Activated naive CD8-positive, alpha-beta T cell treated with anti-CD3 and anti-CD28 coated beads, Interleukin-2, amount 50 U/mL, for 24 hours (primary cell): ENCODE measurements around the gene SLC16A8.

Experiments
- ATAC-seq: fragments of 150-1000 bp; cut with Tn5 transposase; one replicate; pipeline ENCODE4 v1.10.0; 2021
- DNase-seq: peaks from one replicate; pipeline ENCODE4 v3.0.0; 2021
- H3K27ac Mint-ChIP-seq: one replicate; pipeline ENCODE4 v1.8.0; 2021; ENCODE audit warnings: mild to moderate bottlenecking, mixed read lengths
- H3K27me3 Mint-ChIP-seq: one replicate; pipeline ENCODE4 v1.8.0; 2021; ENCODE audit warnings: mixed read lengths
- H3K36me3 Mint-ChIP-seq: one replicate; pipeline ENCODE4 v1.8.0; 2021; ENCODE audit warnings: low read depth, mixed read lengths
- H3K4me1 Mint-ChIP-seq: one replicate; pipeline ENCODE4 v1.8.0; 2021; ENCODE audit warnings: mixed read lengths
- H3K4me3 Mint-ChIP-seq: one replicate; pipeline ENCODE4 v1.8.0; 2021; ENCODE audit warnings: mild to moderate bottlenecking, moderate library complexity, mixed read lengths
- H3K9me3 Mint-ChIP-seq: one replicate; pipeline ENCODE4 v1.8.0; 2021; ENCODE audit warnings: mixed read lengths

SLC16A8 gene

DNA sequence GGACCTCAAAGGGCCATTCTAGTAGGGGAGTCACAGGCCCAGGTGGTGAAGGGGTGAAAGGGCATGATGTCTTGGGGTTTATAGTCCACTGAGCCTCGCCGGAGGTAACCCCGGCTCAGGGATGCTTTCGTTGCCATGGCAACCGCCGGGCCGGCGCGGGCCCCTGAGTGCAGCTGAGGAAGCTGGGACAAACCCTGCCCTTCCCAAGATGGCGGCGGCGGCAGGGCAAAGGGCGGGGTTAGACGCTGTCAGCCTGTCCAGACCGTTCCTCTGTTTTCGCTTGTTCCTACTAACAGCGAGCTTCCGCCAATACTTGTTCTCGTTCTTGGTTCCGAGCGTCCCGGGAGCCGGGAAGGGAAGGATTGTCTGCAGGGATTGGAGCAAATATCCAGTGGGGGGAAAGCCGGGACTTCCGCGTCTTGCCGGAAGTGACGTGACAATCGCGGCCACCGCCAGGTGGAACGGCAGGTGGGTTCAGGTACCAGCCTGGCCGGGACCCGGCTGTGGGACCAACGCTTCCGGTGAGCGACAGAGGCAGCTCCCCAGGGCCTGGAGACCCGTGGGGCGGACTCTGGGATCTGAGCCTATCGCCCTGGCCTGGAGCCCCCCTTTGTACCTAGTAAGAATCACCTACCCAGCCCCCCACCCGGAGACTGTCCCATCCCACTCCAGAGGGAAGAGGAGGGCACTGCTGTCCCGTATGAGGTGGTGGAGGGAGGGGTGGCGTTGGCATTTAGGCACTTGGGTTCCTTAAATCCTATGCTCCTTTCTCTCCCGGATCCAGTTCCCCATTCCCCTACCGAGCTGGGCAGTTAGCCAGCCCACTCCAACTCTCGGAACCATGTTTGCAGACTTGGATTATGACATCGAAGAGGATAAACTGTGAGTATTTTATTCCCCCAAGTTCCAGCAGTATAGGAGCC lies 26.8 kb downstream of the SLC16A8 start, which contains the start of gene PICK1:
TSS of gene PICK1 (plus strand) at position 436 of the 923 bp plus-strand sequence. CDS start at position 842, 406 bp downstream.
- peak within 1 kb of the TSS; percentile 97 for H3K27ac Mint-ChIP-seq
- peak within 1 kb of the TSS; percentile 93 for H3K4me3 Mint-ChIP-seq
- ATAC-seq (peak; percentile 82), DNase-seq (peak; percentile 84)
- H3K9me3 Mint-ChIP-seq, result no peaks in the 10 kb centered on the region
- peaks cover 7% of the 10 kb centered on the region for H3K36me3 Mint-ChIP-seq
- peaks cover 12% of the 10 kb centered on the region for H3K4me1 Mint-ChIP-seq
- H3K27me3 Mint-ChIP-seq, result no peaks in the 10 kb centered on the region

DNA sequence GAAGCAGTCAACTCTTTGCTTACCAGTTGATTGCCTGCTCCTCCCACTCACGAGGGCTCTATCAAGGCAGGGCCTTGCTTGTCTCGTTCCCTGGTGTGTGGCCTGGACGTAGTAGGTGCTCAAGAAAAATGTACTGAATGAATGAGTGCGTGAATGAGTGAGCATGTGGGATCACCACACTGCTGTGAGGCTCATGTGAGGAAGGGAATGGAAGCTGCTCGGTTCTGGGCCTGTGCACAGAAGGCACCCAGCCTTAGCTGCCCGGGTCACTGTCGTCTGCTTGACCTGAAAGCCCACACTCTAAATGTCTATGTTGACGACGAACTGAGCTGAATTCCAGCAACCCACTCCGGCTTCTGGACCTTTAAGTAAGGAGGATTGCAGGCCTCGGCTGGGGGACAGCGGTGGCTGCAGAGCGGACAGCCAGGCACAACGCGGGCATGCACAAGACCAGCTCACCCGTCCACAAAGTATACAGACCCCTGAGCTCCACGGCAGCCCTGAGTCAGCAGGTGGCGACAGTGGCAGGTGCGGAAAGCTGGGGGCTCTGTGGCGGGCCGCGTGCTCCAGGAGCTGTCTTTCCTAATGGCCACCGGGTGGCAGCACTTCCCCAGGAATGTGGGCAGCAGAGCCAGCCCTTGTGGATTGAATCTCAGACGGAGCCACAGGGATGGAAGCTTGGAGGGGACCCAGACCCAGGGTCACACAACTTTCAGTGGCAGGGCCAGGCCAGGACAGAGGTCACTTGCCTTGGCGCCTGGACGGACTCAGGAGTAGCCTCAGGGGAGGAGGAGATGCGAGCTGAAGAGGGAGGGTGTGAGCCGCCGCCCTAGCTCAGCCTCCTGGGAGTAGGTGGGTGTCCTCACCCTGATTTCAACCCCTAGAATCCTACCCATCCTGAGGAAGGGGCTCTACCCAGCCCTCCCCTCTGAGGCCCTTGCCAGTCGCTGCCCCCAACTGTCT lies 31.8 kb downstream of the SLC16A8 start:
- peaks cover 5% of the 10 kb centered on the region for H3K4me1 Mint-ChIP-seq
- ATAC-seq (peak; percentile 80), DNase-seq (peak; percentile 82)
- H3K9me3 Mint-ChIP-seq, result no peaks in the 10 kb centered on the region
- no peak overlapping the region for H3K4me3 Mint-ChIP-seq
- no peaks in the 10 kb centered on the region for H3K27me3 Mint-ChIP-seq
- H3K27ac Mint-ChIP-seq, result no peak overlapping the region
- H3K36me3 Mint-ChIP-seq, result no peaks in the 10 kb centered on the region

DNA sequence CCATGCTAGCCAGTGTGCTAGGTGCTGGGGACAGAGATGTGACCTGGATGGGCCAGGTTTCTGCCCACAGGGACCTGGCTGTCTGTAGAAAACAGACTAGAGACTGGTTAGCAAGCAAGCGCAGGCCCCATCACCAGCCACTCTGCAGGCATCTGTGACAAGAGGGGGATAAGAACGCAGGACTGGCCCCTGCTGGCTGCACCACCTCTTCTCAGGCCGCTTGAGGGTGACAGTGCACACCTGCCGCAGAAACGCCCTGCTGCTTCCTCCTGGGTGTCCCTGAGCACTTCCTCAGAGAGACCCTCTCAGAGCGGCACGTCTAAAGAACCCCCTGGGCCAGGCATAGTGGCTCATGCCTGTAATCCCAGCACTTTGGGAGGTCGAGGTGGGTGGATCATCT lies 32.7 kb downstream of the SLC16A8 start:
- H3K36me3 Mint-ChIP-seq, result no peaks in the 10 kb centered on the region
- H3K27ac Mint-ChIP-seq, result no peak overlapping the region
- no peaks in the 10 kb centered on the region for H3K9me3 Mint-ChIP-seq
- H3K27me3 Mint-ChIP-seq, result no peaks in the 10 kb centered on the region
- no peak for ATAC-seq
- no peak overlapping the region for H3K4me3 Mint-ChIP-seq
- DNase-seq, result no peak
- no peaks in the 10 kb centered on the region for H3K4me1 Mint-ChIP-seq

DNA sequence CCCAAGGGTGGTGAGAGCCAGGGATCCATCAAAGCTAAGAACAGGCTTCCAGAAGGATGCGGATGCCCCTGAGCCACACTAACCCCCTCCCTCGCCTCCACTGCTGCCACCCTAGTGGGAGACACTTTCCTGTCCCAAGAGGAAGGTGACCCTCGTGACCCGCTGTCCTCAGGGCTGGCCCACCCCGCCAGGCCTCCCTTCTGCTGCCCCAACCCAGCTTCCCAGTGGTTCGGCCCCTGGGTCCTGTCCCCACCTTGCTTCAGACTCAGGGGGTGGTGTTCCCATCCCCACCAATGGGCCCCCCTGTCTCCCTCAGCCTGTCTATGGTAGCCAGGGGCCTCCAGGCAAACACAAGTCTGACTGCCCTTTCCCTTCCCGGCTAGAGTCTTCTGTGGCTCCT lies 33.3 kb downstream of the SLC16A8 start:
- no peak for ATAC-seq
- H3K36me3 Mint-ChIP-seq, result no peaks in the 10 kb centered on the region
- H3K27me3 Mint-ChIP-seq, result no peaks in the 10 kb centered on the region
- no peak overlapping the region for H3K27ac Mint-ChIP-seq
- H3K4me1 Mint-ChIP-seq, result no peaks in the 10 kb centered on the region
- H3K4me3 Mint-ChIP-seq, result no peak overlapping the region
- H3K9me3 Mint-ChIP-seq, result no peaks in the 10 kb centered on the region
- DNase-seq, result no peak

DNA sequence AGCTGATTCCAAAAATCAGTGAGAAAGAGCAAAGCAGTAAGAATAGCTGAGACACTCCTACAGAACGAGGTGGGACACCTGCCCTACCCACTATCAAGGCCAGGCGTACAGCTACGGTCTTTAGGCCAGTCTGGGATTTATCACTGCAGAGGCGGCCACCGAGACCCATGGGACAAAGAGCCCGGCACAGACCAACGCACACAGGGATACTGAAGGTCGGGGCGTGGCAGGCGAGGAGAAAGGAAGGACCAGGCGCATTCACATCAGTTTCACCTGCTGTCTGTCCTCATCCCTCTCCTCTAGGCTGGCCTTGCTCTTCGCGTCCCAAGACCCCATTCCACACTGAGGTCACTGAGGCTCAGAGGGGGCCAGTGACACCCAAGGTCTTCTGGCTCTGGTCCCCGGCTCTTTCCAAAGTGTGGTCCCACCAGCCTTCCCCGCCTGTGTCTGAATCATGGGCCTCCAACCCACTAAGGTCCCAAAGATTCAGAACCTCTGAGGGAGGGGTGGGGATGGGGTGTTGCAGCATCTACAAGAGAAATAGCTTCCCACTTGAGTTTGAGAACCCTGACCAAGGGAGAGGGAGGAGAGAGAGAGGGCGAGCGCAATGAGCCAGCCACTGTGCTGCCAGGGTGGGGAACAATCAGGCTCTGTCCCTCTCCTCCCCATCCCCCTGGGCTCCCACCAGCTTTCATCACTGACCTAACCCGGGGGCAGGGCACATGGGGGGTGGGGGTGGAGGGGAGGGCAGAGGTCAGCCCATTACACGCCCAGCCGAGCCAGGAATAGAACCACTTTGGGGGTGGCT lies 34.0 kb downstream of the SLC16A8 start:
- Mint-ChIP-seq H3K4me1 (no peaks in the 10 kb centered on the region), H3K27me3 (no peaks in the 10 kb centered on the region), H3K36me3 (no peaks in the 10 kb centered on the region), H3K4me3 (no peak overlapping the region), H3K27ac (no peak overlapping the region), H3K9me3 (no peaks in the 10 kb centered on the region)
- DNase-seq (no peak), ATAC-seq (no peak)

DNA sequence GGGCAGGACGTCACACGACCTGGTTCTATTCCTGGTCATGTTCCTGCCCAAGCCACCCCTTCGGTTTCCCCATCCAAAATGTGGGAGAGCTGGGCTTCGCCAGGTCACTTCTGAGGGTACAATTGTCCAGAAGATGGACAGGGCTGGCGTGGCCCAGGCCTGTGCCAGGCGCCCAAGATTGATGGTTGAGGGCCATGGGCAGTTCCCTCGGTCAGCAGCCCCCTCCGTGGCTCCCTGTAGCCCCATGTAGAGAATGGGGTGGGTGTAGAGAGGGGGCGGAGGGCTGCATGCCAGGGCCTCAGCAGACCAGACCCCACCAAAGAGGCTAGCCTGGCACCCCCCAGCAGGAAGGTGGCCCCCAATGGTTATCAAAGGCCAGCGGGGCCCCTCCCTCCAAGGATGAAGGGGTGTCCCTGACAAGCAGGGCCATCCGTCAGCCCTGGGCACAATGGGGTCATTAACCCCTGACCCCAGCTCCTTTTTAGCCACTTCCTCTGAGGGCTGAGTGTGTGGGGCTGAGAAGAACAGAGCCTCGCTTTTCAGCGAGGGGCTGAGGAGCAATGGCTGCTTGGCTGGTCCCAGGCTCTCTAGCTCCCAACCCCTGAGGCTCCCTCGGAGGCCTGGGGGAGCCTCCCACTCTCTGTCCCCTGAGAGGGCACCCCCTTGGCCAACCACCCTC lies 37.8 kb downstream of the SLC16A8 start:
- no peak overlapping the region for H3K27ac Mint-ChIP-seq

DNA sequence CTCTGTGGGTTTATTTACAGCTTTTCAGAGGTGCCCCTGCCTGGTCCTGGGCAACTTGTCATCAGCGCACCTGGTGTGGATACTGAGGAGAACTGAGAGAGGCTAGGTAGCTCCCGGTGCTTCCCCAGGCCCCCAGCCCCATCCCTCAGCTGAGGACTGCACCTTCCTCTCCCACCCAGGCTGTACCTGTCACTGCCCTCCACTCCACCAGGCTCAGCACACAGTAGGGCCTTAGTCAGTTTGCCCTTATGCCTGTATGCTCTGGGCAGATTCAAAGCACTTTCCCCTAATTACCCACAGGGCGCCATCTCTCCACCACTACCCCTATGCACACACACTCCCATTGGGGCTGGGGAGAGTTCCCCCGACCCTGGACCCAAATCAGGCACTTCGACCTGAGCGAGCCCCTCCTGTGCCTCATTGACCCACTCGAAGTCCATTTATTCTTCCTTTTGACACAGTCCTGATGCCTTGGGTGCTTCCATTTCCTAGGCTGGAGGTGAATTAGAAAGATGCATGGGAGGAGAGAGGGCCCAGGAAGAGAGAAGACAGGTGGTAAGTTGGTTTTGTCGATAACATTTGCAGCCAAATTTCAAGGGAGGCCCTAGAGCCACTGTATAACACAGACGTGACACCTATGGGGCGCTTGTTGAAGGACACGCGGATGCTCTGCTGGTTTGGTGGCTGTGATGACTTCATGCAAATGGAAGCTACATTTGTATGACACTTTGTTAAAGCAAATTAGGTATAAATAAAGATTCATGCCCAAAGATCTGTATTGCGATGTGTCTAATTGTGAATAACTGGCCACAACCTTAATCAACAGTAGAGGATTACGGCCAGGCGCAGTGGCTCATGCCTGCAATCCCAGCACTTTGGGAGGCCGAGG lies 40.6 kb downstream of the SLC16A8 start:
- H3K36me3 Mint-ChIP-seq, result no peaks in the 10 kb centered on the region
- no peak overlapping the region for H3K4me3 Mint-ChIP-seq
- no peak overlapping the region for H3K27ac Mint-ChIP-seq
- H3K27me3 Mint-ChIP-seq, result no peaks in the 10 kb centered on the region
- ATAC-seq (no peak), DNase-seq (no peak)
- H3K4me1 Mint-ChIP-seq, result no peaks in the 10 kb centered on the region
- no peaks in the 10 kb centered on the region for H3K9me3 Mint-ChIP-seq

More for the DNA sequence above, 37.8 kb downstream of the SLC16A8 start:
- no peak for ATAC-seq
- Mint-ChIP-seq H3K9me3 (no peaks in the 10 kb centered on the region), H3K4me3 (no peak overlapping the region), H3K4me1 (no peaks in the 10 kb centered on the region), H3K36me3 (no peaks in the 10 kb centered on the region), H3K27me3 (no peaks in the 10 kb centered on the region)
- DNase-seq, result no peak

DNA sequence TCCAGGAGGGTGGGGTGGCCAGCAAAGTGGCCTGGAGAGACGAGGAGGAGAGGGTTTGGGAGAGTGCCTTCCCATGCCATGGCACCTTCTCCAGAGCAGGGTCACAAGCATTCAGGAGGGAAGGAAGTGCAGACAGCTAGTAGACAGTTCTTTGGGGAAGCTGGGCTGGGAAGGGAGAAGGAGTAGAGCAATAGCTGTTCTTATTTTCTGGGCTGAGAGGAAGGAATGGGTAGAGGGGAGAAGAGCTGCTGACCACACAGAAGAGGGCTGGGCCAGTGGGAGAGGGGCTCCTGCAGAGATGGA lies 41.5 kb downstream of the SLC16A8 start:
- H3K9me3 Mint-ChIP-seq, result no peaks in the 10 kb centered on the region
- no peaks in the 10 kb centered on the region for H3K36me3 Mint-ChIP-seq
- no peaks in the 10 kb centered on the region for H3K4me1 Mint-ChIP-seq
- ATAC-seq (no peak), DNase-seq (no peak)
- H3K27me3 Mint-ChIP-seq, result no peaks in the 10 kb centered on the region
- H3K4me3 Mint-ChIP-seq, result no peak overlapping the region
- H3K27ac Mint-ChIP-seq, result no peak overlapping the region

DNA sequence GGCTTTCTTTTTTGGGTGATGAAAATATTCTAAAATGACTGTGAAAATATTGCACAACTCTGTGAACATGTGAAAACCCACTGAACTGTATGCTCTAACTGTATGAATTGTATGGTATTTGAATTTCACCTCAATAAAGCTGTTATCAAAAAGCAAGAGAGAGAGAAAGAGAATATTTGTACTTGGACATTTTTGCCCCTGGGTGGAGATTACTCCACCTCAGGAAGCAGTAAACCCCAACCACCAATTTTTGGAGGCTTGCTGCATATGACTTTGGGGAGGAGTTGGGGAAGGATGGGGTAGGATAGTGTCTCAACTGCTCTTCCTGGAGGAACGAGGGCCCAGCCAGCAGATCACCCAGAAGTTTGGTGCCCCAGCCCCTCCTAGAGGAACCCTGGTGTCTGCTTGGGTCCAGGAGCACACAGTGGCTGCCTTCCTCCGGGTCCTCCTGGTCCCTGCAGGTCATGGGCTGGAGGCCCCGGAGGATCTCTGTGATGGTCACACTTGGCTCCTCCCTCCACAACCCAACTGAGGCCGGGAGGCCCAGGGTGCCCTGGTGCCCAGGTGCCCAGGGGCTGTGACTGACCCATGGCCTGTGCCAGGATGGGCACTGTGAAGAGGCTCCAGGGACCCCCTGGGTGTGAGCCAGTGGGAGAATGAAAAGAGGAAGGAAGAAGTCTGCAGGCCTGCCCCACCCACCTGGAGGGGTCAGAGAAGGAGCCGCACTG lies 42.1 kb downstream of the SLC16A8 start:
- H3K27me3 Mint-ChIP-seq, result no peaks in the 10 kb centered on the region
- no peak overlapping the region for H3K4me3 Mint-ChIP-seq
- H3K36me3 Mint-ChIP-seq, result no peaks in the 10 kb centered on the region
- ATAC-seq, result no peak
- no peaks in the 10 kb centered on the region for H3K9me3 Mint-ChIP-seq
- H3K27ac Mint-ChIP-seq, result no peak overlapping the region
- DNase-seq, result no peak
- no peaks in the 10 kb centered on the region for H3K4me1 Mint-ChIP-seq

DNA sequence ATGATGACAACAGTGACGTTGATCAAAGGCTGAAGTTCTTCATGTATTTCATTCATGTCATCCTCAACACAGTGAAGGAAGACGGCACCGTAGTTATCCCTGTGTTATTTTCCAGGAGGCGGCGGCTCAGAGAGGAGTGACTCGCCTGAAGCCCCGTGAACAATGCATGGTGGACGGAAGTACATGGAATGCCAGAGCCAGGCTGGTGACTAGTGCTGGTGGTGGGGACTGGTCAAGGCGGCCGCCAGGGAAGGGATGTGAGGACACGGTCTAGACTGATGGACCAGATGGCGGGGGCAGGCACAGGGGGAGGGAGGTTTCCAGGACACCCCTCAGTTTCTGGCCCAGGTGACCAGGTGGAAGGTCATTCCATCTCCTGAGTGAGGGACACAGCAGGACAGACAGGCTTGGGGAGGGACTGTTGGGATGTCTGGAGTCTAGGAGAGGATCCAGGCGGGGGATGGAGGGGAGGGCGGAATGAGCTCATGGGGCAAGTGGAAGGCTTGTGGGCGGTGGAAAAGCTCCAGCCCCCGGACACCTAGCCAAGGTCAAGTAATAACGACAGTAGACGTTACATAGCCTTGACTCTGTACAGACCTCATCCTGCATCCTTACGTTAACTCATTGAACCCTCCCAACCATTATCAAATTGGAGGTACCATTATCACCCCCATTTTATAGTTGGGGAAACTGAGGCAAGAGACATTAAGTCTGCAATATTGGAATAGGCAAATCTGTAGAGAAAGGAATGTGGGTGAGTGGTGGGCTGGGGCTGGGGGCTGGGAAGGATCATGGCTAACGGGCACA lies 42.8 kb downstream of the SLC16A8 start:
- no peak overlapping the region for H3K27ac Mint-ChIP-seq

DNA sequence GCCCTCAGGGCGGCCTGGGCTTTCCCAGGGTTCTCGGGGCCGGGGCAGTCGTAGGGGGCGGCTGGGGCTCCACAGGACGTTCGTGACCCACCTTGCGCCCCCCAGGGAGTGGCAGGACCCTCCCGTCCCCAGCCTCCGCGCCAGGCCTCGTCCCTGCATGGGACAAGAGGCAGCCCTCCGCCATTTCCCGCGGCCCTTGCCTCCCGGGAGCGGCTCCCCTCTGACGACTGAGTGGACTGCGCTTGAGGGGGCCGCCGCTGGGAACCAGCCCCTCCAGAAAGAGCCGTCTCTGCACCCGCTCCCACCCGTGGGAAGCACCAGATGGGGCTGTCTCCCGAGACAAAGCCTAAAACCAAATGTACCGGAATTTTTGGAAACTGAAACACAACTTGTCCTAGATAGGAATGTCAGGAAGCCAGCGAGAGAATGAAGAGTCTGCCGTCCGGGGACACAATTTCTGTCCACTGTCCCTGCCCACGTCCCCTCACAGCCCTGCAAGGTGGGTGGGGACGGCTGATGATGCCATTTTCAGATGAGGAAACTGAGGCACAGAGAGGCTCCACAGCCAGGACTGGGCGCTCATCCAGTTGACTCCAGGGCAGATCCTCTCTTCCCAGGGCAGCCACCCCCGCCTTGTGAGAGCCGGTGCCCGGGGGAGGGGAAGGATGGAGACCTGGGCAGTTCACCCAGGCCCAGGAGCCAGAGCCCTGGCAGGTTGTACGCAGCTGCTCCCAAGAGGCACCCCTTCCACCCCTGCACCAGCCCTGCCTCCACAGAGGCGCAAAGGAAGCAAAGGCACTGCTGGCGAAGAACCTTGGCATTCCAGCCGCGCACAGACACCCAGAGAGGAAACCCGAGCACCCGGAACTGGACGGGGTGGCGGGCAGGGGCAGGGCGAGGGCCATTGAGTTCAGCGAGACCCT lies 44.8 kb downstream of the SLC16A8 start:
- Mint-ChIP-seq H3K27ac (no peak overlapping the region), H3K4me3 (no peak overlapping the region), H3K36me3 (no peaks in the 10 kb centered on the region), H3K4me1 (no peaks in the 10 kb centered on the region), H3K9me3 (no peaks in the 10 kb centered on the region), H3K27me3 (no peaks in the 10 kb centered on the region)
- no peak for DNase-seq
- ATAC-seq, result no peak

More for the DNA sequence above, 42.8 kb downstream of the SLC16A8 start:
- H3K9me3 Mint-ChIP-seq, result no peaks in the 10 kb centered on the region
- H3K36me3 Mint-ChIP-seq, result no peaks in the 10 kb centered on the region
- ATAC-seq (no peak), DNase-seq (no peak)
- no peaks in the 10 kb centered on the region for H3K4me1 Mint-ChIP-seq
- H3K27me3 Mint-ChIP-seq, result no peaks in the 10 kb centered on the region
- no peak overlapping the region for H3K4me3 Mint-ChIP-seq
